Measurements from ENCODE around the gene STX7.
"Not testable (repeated sequence)": the region's sequence is repeated elsewhere in the genome, so short reads cannot be mapped to it uniquely, and the experiment has no call there.

The STX7 gene

DNA sequence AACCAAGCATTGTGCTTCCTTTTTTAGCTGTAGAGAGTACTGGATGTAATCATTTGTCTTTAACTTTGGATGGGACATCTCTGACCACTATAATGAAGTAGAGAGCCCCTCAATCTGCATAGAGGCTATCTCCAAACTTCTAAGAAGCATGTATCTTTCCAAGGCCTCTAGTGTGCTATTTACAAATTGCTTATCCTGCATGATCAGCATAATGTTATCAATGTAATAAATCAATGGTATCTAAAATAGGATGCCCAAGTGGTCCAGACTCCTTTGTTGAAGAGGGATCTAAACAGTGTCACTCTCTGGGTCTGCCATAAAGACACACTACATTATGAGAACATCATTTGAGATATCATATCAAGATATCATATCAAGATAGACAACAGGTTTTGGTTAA is 31.9 kb upstream of the STX7 start:
- TF ChIP-seq, protein P1, sequence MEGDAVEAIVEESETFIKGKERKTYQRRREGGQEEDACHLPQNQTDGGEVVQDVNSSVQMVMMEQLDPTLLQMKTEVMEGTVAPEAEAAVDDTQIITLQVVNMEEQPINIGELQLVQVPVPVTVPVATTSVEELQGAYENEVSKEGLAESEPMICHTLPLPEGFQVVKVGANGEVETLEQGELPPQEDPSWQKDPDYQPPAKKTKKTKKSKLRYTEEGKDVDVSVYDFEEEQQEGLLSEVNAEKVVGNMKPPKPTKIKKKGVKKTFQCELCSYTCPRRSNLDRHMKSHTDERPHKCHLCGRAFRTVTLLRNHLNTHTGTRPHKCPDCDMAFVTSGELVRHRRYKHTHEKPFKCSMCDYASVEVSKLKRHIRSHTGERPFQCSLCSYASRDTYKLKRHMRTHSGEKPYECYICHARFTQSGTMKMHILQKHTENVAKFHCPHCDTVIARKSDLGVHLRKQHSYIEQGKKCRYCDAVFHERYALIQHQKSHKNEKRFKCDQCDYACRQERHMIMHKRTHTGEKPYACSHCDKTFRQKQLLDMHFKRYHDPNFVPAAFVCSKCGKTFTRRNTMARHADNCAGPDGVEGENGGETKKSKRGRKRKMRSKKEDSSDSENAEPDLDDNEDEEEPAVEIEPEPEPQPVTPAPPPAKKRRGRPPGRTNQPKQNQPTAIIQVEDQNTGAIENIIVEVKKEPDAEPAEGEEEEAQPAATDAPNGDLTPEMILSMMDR (IDR thresholded peaks at IDR 0.05) = no peak
- no peaks in the 10 kb centered on the region for H3K4me1 ChIP-seq (ENCODE audit: control insufficient read depth in 1 of 2, insufficient read depth in 1 of 2, low read depth in 1 of 2, low read length in 1 of 2)
- no peaks in the 10 kb centered on the region for H3K9me3 ChIP-seq
- peaks cover 36% of the 10 kb centered on the region for H3K27me3 ChIP-seq
- H3K36me3 ChIP-seq = no peaks in the 10 kb centered on the region
- no peak overlapping the region for H3K4me3 ChIP-seq (ENCODE audit: low read depth in 1 of 2, low read length in 1 of 2)
- H3K27ac ChIP-seq = no peak overlapping the region

DNA sequence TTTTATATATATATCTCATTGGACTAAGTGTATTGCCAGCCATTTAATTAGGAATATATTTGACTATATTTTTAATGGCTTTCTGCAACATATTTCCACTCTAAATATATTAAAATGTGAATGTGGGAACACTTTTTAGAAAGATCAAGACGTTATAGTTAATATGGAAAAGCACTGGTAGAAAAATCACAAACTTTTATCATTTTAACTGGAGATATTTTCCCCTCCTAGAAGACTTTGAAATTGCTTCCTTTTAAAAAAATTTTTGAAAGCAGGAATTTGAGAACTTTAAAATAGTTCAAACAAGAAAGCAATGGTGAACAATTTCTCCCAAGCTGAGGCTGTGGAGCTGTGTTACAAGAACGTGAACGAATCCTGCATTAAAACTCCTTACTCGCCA is 25.1 kb upstream of the STX7 start, which contains the start of gene TAAR9:
Gene TAAR9 (plus strand): TSS at position 301 of the 400 bp plus-strand sequence. CDS start 13 bp downstream, at position 314.
- no peak within 1 kb of the TSS for H3K4me3 ChIP-seq (ENCODE audit: low read depth in 1 of 2, low read length in 1 of 2)
- H3K27me3 ChIP-seq = peaks cover 66% of the 10 kb centered on the region
- H3K9me3 ChIP-seq = no peaks in the 10 kb centered on the region
- H3K36me3 ChIP-seq = no peaks in the 10 kb centered on the region
- TF ChIP-seq, protein P1 (IDR thresholded peaks at IDR 0.05) = no peak
- H3K4me1 ChIP-seq (ENCODE audit: control insufficient read depth in 1 of 2, insufficient read depth in 1 of 2, low read depth in 1 of 2, low read length in 1 of 2) = no peaks in the 10 kb centered on the region
- no peak within 1 kb of the TSS for H3K27ac ChIP-seq

DNA sequence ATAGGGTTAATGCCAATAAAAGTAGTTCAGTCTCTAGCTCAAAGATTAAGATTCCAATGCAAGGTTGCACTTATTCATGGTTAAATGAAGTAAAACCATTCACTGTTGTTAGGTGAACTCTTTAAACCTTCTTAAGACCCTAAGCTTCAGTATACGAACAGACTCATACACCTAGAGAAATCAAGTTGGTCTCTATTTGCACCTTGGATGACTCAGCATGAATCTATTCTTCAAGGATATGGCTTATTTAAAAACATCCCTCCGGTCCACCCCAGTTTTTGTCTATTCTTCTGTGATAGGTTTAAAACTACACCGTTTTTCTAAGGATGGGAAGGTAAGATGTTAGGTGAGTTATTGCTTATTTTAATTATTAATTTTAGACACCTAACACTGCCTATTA is 24.2 kb upstream of the STX7 start:
- H3K4me1 ChIP-seq (ENCODE audit: control insufficient read depth in 1 of 2, insufficient read depth in 1 of 2, low read depth in 1 of 2, low read length in 1 of 2) = no peaks in the 10 kb centered on the region
- H3K36me3 ChIP-seq = no peaks in the 10 kb centered on the region
- TF ChIP-seq, protein P1 (IDR thresholded peaks at IDR 0.05) = no peak
- peaks cover 61% of the 10 kb centered on the region for H3K27me3 ChIP-seq
- H3K4me3 ChIP-seq (ENCODE audit: low read depth in 1 of 2, low read length in 1 of 2) = no peak overlapping the region
- H3K9me3 ChIP-seq = no peaks in the 10 kb centered on the region
- H3K27ac ChIP-seq = no peak overlapping the region

DNA sequence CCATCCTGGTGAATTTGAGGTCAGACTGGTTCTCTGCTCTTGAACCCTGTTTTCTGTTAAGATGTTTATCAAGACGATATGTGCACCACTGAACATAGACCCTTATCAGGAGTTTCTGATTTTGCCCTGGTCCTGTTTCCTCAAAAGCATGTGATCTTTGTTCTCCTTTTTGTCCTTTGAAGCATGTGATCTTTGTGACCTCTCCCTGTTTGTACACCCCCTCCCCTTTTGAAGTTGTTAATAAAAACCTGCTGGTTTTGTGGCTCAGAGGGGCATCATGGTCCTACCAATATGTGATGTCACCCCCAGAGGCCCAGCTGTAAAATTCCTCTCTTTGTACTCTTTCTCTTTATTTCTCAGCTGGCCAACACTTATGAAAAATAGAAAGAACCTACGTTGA is 21.6 kb upstream of the STX7 start:
- peaks cover 35% of the 10 kb centered on the region for H3K27me3 ChIP-seq
- H3K4me1 ChIP-seq (ENCODE audit: control insufficient read depth in 1 of 2, insufficient read depth in 1 of 2, low read depth in 1 of 2, low read length in 1 of 2); H3K9me3 ChIP-seq; H3K36me3 ChIP-seq; H3K4me3 ChIP-seq (ENCODE audit: low read depth in 1 of 2, low read length in 1 of 2); H3K27ac ChIP-seq: not testable (repeated sequence)

DNA sequence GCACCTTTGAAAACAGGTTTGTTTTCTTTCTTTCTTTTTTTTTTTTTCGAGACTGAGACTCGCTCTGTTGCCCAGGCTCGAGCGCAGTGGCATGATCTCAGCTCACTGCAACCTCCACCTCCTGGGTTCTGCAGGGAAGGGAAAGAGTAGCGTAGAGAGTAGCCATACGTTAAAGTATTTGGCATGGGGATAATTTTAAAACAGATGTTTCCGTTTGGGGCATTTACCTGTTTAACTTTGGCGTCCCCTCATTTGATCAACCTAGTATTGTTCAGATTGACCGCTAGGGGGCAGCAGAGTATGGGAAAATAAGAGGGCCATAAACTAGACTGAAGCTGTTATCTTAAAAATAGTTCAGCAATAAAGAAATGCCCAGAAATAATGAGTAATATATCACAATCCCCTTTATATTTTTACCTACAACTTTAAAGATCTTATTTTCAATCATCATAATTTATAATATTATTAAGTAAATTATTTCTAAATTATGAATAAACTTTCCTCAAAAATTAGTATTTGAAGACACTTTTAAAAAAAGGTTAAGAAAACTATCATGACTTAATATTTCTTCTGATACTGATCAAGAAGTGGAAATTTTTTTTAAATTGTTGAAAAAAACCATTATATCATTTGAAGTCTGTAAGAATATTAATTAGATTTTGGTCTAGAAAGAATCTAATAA is 17.5 kb upstream of the STX7 start:
- no peak overlapping the region for H3K27ac ChIP-seq
- H3K9me3 ChIP-seq = no peaks in the 10 kb centered on the region
- H3K4me1 ChIP-seq (ENCODE audit: control insufficient read depth in 1 of 2, insufficient read depth in 1 of 2, low read depth in 1 of 2, low read length in 1 of 2) = peaks cover 0 to 4% of the 10 kb centered on the region in 2 experiments
- no peak overlapping the region for H3K4me3 ChIP-seq (ENCODE audit: low read depth in 1 of 2, low read length in 1 of 2)
- no peaks in the 10 kb centered on the region for H3K27me3 ChIP-seq
- H3K36me3 ChIP-seq = no peaks in the 10 kb centered on the region
- TF ChIP-seq, protein P1 (IDR thresholded peaks at IDR 0.05) = peak; percentile 78

DNA sequence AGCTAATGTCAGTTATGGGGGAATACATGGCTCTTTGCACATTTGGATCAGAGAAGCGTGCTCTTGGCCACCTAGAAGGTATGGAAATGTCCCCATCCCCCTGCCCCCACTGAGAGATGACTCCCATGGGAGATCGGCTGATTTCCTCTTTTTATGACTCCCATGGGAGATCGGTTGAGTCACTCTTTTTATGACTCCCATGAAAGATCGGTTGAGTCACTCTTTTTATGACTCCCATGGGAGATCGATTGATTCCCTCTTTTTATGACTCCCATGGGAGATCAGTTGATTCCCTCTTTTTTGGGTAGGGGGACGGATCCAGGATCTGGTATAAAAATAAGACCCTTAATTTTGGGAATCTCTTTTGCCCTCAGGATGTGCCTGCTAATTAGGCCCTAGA is 14.9 kb upstream of the STX7 start:
- no peak overlapping the region for H3K27ac ChIP-seq
- no peak overlapping the region for H3K4me3 ChIP-seq (ENCODE audit: low read depth in 1 of 2, low read length in 1 of 2)
- H3K36me3 ChIP-seq = no peaks in the 10 kb centered on the region
- TF ChIP-seq, protein P1 (IDR thresholded peaks at IDR 0.05) = no peak
- peaks cover 19% of the 10 kb centered on the region for H3K27me3 ChIP-seq
- H3K9me3 ChIP-seq = no peaks in the 10 kb centered on the region
- H3K4me1 ChIP-seq (ENCODE audit: control insufficient read depth in 1 of 2, insufficient read depth in 1 of 2, low read depth in 1 of 2, low read length in 1 of 2) = peaks cover 0 to 4% of the 10 kb centered on the region in 2 experiments
